Fibroblast of peridontal ligament (primary cell): ENCODE results near the gene SLC38A3.

Experiments
- DNase-seq: peaks from one replicate; pipeline ENCODE4 v3.0.0-alpha.2; 2010; ENCODE audit errors: extremely low read depth

Gene SLC38A3

DNA sequence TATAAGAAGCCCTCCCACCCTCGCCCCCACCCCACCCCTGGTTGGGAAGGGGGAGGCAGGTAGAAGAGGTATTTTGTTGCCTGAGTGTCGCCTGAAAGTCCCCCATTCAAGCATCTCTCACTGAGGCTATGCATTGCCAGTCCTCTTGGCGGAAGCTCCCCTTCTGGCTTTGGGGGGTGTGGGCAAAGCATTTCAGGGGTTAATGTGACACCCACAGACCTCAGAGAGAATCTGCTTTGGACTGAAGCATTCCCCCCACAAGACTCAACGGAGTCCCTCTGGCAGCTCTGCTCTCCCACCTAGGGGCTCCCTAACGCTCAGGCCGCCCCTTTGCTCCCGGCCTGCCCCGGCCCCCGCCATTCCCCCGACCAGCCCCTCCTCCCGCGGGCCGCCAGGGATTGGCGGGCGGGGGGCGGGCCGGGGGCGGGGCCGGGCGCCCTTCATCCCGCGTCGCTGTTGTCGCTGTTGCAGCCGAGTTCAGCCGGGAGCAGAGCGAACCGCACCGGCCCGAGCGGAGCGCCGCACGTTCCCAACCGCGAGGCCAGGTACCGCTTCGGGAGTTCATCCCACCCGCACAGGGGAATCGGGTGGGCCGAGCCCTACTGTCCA, at the start of gene SLC38A3:
SLC38A3 (plus strand) TSS at position 468 of the 609 bp plus-strand sequence. CDS start 8,929 bp downstream, outside the sequence.
- no peak for DNase-seq

GRCh38 chr3:50155491-50155878, 49.6 kb upstream of the SLC38A3 start:
- DNase-seq, result no peak

DNA sequence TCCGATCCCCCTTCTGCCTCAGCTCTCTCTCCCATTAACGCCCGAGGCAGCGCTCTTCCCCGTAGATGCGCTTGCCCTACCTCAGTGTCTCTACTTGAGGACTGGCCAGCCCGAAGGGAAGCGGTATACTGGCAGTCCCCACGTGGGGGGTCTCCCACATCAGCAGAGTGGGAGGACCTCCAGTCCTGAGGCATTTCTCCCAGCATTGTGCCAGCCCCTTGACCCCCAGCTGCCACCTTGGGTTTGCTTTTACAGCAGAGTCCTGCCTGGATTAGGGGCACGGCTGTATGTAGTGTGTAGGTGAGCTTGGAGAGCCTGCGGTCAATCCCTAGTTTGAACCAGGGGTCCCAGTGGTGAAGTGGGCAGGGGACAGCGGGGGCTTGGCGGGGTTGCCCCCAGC, 49.2 kb upstream of the SLC38A3 start:
- DNase-seq, result no peak

GRCh38 chr3:50156549-50157493, 48.2 kb upstream of the SLC38A3 start:
- DNase-seq, result no peak

- no peak for DNase-seq
These were observed 47.1 kb upstream of the SLC38A3 start for GRCh38 chr3:50157827-50158529.

GRCh38 chr3:50158530-50159146, 46.4 kb upstream of the SLC38A3 start:
- no peak for DNase-seq

GRCh38 chr3:50160561-50160983, 44.5 kb upstream of the SLC38A3 start:
- no peak for DNase-seq

GRCh38 chr3:50161320-50161719, 43.8 kb upstream of the SLC38A3 start:
- DNase-seq, result no peak

- DNase-seq, result no peak
These were observed 42.8 kb upstream of the SLC38A3 start for GRCh38 chr3:50162034-50162883.

- DNase-seq, result peak; percentile 96
These were observed 41.3 kb upstream of the SLC38A3 start for GRCh38 chr3:50163572-50164455.

DNA sequence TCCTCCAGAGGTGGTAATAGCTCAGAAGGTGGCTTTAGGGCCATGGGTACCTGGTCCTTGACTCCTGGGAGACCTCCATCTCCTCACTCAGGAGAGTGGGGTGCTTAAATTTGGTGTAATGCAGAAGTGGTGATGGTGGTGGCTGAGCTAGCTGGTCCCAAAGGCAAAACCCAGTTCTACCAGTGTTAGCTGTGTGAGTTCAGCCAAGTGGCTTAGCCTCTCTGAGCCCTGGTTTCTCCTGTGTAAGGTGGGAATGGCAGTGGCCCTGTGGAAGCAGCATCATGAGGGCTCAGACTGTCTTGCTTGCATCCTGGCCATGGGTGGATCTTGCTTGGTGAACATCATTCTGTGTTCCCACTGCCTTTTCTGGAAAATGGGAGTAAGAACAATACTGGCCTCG, 40.6 kb upstream of the SLC38A3 start:
- no peak for DNase-seq

DNA sequence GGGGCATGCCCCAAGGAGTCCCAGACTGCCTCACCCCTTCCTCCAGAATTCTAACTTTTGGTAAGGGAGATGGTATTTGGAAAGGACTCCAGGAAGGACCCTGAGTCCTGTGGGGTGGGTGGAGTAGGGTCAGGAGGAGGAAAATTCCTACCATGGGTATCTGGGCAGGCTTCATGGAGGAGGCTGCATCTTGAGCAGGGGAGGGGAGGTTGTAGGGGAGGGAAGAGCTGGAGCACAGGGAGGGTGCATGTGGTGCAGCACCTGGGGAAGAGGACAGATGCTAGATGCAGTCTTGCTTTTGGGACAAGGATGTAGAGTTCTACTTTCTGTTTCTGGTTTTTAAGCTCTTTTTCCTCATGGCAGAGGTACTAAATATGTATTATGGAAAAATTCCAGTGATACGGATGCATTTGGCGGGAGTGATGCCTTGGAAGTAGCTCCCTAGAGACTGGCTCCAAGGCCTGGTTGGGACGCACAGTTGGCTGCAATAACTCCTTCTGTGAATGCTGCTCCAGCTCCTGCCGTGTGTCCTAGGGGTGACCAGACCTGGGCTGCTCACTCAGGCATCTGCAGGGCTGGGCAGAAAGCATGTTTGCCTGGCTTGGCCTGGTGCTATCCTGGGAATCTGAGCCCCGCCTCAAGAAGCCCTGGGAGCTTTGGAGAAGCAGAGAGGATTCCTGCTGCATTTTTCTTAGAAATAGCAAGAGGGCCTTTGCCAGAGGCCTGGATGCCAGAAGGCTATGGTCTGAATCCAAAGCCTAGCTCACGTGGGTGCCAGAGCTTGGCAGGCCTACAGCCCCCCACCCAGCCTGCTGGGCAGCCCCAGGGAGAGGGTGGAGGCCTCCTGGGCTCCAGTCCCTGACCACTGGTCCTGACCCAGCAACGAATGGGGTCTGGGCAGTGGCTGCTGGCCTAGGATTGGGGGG, 39.8 kb upstream of the SLC38A3 start:
- DNase-seq, result peak; percentile 89

GRCh38 chr3:50165910-50166538, 39.0 kb upstream of the SLC38A3 start:
- peak; percentile 24 for DNase-seq

- DNase-seq, result no peak
These were observed 38.5 kb upstream of the SLC38A3 start for GRCh38 chr3:50166620-50167019.

- no peak for DNase-seq
These were observed 37.8 kb upstream of the SLC38A3 start for GRCh38 chr3:50167069-50167840.

- DNase-seq, result no peak
These were observed 37.2 kb upstream of the SLC38A3 start for GRCh38 chr3:50167841-50168209.

- no peak for DNase-seq
These were observed 36.7 kb upstream of the SLC38A3 start for GRCh38 chr3:50168388-50168787.

GRCh38 chr3:50168791-50169190, 36.3 kb upstream of the SLC38A3 start:
- no peak for DNase-seq
